ENCODE measurements around the gene NAA60. TPM values are rescaled to one million over a fixed set of nuclear protein-coding genes. Genes with fewer than 3 reads are reported as not detected.
"Not testable (repeated sequence)": the region's sequence is repeated elsewhere in the genome, so short reads cannot be mapped to it uniquely, and the experiment has no call there.

NAA60 gene
- total RNA-seq, 1 experiment from 2014 or later = 63.4 TPM

GRCh38 chr16:3472878-3473595, 29.6 kb downstream of the NAA60 start:
- DNase-seq = no peak
- no peaks in the 10 kb centered on the region for H3K27me3 Mint-ChIP-seq (ENCODE audit: unreplicated experiment)
- H3K4me1 Mint-ChIP-seq (ENCODE audit: low read depth, unreplicated experiment) = no peaks in the 10 kb centered on the region
- CTCF ChIA-PET = no interaction called here
- H3K9me3 Mint-ChIP-seq (ENCODE audit: low read depth, unreplicated experiment) = no peaks in the 10 kb centered on the region
- H3K27ac Mint-ChIP-seq (ENCODE audit: unreplicated experiment) = no peak overlapping the region
- intact Hi-C loops (cut with micrococcal nuclease; ENCODE audit: unreplicated experiment) = no loop called here
- no TSS peak for BruUV-seq (replicated peaks)
- TF ChIP-seq CTCF (IDR thresholded peaks at IDR 0.05; ENCODE audit: unreplicated experiment) = no peak
- H3K36me3 Mint-ChIP-seq (ENCODE audit: insufficient read depth, unreplicated experiment) = peaks cover 36% of the 10 kb centered on the region
- H3K4me3 Mint-ChIP-seq (ENCODE audit: low read depth, unreplicated experiment) = no peak overlapping the region

GRCh38 chr16:3473596-3473943, 30.1 kb downstream of the NAA60 start:
- CTCF ChIA-PET = not testable (repeated sequence)

GRCh38 chr16:3474136-3474779, 30.8 kb downstream of the NAA60 start:
- no TSS peak for BruUV-seq (replicated peaks)
- H3K27ac Mint-ChIP-seq (ENCODE audit: unreplicated experiment) = no peak overlapping the region
- DNase-seq = no peak
- no peaks in the 10 kb centered on the region for H3K27me3 Mint-ChIP-seq (ENCODE audit: unreplicated experiment)
- H3K4me1 Mint-ChIP-seq (ENCODE audit: low read depth, unreplicated experiment) = no peaks in the 10 kb centered on the region
- no peaks in the 10 kb centered on the region for H3K9me3 Mint-ChIP-seq (ENCODE audit: low read depth, unreplicated experiment)
- CTCF ChIA-PET = no interaction called here
- TF ChIP-seq CTCF (IDR thresholded peaks at IDR 0.05; ENCODE audit: unreplicated experiment) = no peak
- intact Hi-C loops (cut with micrococcal nuclease; ENCODE audit: unreplicated experiment) = no loop called here
- no peak overlapping the region for H3K4me3 Mint-ChIP-seq (ENCODE audit: low read depth, unreplicated experiment)
- H3K36me3 Mint-ChIP-seq (ENCODE audit: insufficient read depth, unreplicated experiment) = peaks cover 42% of the 10 kb centered on the region

More at GRCh38 chr16:3473596-3473943, 30.1 kb downstream of the NAA60 start:
- intact Hi-C loops (cut with micrococcal nuclease; ENCODE audit: unreplicated experiment); H3K27me3 Mint-ChIP-seq (ENCODE audit: unreplicated experiment); H3K27ac Mint-ChIP-seq (ENCODE audit: unreplicated experiment); DNase-seq; H3K9me3 Mint-ChIP-seq (ENCODE audit: low read depth, unreplicated experiment); BruUV-seq (replicated peaks); H3K4me1 Mint-ChIP-seq (ENCODE audit: low read depth, unreplicated experiment); H3K4me3 Mint-ChIP-seq (ENCODE audit: low read depth, unreplicated experiment): not testable (repeated sequence)
- H3K36me3 Mint-ChIP-seq (ENCODE audit: insufficient read depth, unreplicated experiment) = peaks cover 38% of the 10 kb centered on the region

- H3K4me1 Mint-ChIP-seq (ENCODE audit: low read depth, unreplicated experiment); intact Hi-C loops (cut with micrococcal nuclease; ENCODE audit: unreplicated experiment); H3K27me3 Mint-ChIP-seq (ENCODE audit: unreplicated experiment); CTCF ChIA-PET; H3K9me3 Mint-ChIP-seq (ENCODE audit: low read depth, unreplicated experiment); H3K4me3 Mint-ChIP-seq (ENCODE audit: low read depth, unreplicated experiment); BruUV-seq (replicated peaks); H3K27ac Mint-ChIP-seq (ENCODE audit: unreplicated experiment); DNase-seq: not testable (repeated sequence)
- peaks cover 42% of the 10 kb centered on the region for H3K36me3 Mint-ChIP-seq (ENCODE audit: insufficient read depth, unreplicated experiment)
These were observed 31.4 kb downstream of the NAA60 start for GRCh38 chr16:3474870-3475269.

GRCh38 chr16:3475604-3476375, 32.3 kb downstream of the NAA60 start:
- Mint-ChIP-seq H3K4me1 (ENCODE audit: low read depth, unreplicated experiment) (no peaks in the 10 kb centered on the region), H3K27me3 (ENCODE audit: unreplicated experiment) (no peaks in the 10 kb centered on the region), H3K9me3 (ENCODE audit: low read depth, unreplicated experiment) (no peaks in the 10 kb centered on the region), H3K36me3 (ENCODE audit: insufficient read depth, unreplicated experiment) (peaks cover 50% of the 10 kb centered on the region), H3K4me3 (ENCODE audit: low read depth, unreplicated experiment) (no peak overlapping the region), H3K27ac (ENCODE audit: unreplicated experiment) (no peak overlapping the region)
- intact Hi-C loops (cut with micrococcal nuclease; ENCODE audit: unreplicated experiment) = no loop called here
- no peak for DNase-seq
- no TSS peak for BruUV-seq (replicated peaks)
- TF ChIP-seq CTCF (IDR thresholded peaks at IDR 0.05; ENCODE audit: unreplicated experiment) = no peak
- CTCF ChIA-PET = no interaction called here

All from Calu3 (cell line).